SKM-1 treated with dmso at 0.1 percent for 144 hours (cell line): ENCODE measurements around the gene FRK.
"Not testable (repeated sequence)": the region's sequence is repeated elsewhere in the genome, so short reads cannot be mapped to it uniquely, and the experiment has no call there.

Experiments
- DNase-seq: peaks from one replicate; lab custom pipeline; 2025; ENCODE audit not compliant: unreplicated experiment; lab: John Stamatoyannopoulos, UW

FRK gene

GRCh38 chr6:116074732-116075390, 14.2 kb upstream of the FRK start:
- no peak for DNase-seq

- no peak for DNase-seq
These were observed 13.2 kb upstream of the FRK start for GRCh38 chr6:116073765-116074440.

- DNase-seq: no peak
These were observed 11.7 kb upstream of the FRK start for GRCh38 chr6:116072368-116072767.

GRCh38 chr6:116070616-116071389, 10.1 kb upstream of the FRK start:
- no peak for DNase-seq

- DNase-seq: no peak
These were observed 9.4 kb upstream of the FRK start for GRCh38 chr6:116070101-116070500.

GRCh38 chr6:116066789-116067188, 6.1 kb upstream of the FRK start:
- no peak for DNase-seq

- DNase-seq: no peak
These were observed 4.0 kb upstream of the FRK start for GRCh38 chr6:116064666-116065065.

- no peak for DNase-seq
These were observed 1.8 kb upstream of the FRK start for GRCh38 chr6:116062496-116062895.

- peak; percentile 58 for DNase-seq
These were observed 749 bp downstream of the FRK start for GRCh38 chr6:116059713-116060571.

- no peak for DNase-seq
These were observed 2.9 kb downstream of the FRK start for GRCh38 chr6:116057766-116058165.

- DNase-seq: no peak
These were observed 5.2 kb downstream of the FRK start for GRCh38 chr6:116055513-116055912.

- no peak for DNase-seq
These were observed 9.4 kb downstream of the FRK start for GRCh38 chr6:116051244-116051643.

GRCh38 chr6:116050737-116051136, 10.0 kb downstream of the FRK start:
- no peak for DNase-seq

- no peak for DNase-seq
These were observed 11.4 kb downstream of the FRK start for GRCh38 chr6:116049321-116049720.

- no peak for DNase-seq
These were observed 13.3 kb downstream of the FRK start for GRCh38 chr6:116047173-116047933.

- no peak for DNase-seq
These were observed 14.0 kb downstream of the FRK start for GRCh38 chr6:116046737-116047136.

- not testable (repeated sequence) for DNase-seq
These were observed 14.4 kb downstream of the FRK start for GRCh38 chr6:116046272-116046671.

- DNase-seq: no peak
These were observed 18.8 kb downstream of the FRK start for GRCh38 chr6:116041934-116042333.

- no peak for DNase-seq
These were observed 19.7 kb downstream of the FRK start for GRCh38 chr6:116040993-116041392.

- DNase-seq: no peak
These were observed 23.8 kb downstream of the FRK start for GRCh38 chr6:116036885-116037284.
